Right atrium auricular region (tissue), 2 donors: Measurements from ENCODE around the gene IL19. TPM values are rescaled to one million over a fixed set of nuclear protein-coding genes. Genes with fewer than 3 reads are reported as not detected.

ENCODE experiments used
- DNase-seq: peaks from one replicate; pipeline ENCODE4 v3.0.0-alpha.2; 2019; ENCODE audit warnings: low spot score
- H3K27ac ChIP-seq, 2 donors: fragments of 200-600 bp; sonication (generic); 1 replicate in 1 of 2; 2 replicates in 1 of 2; pipeline ENCODE4 v1.5.1; 2016 to 2019
- H3K27me3 ChIP-seq, 2 donors: fragments of 200-600 bp; sonication (generic); one replicate each; pipeline versions ENCODE4 v1.5.1 to v1.6.0; 2017 to 2019
- H3K36me3 ChIP-seq: fragments of 200-600 bp; sonication (generic); one replicate; pipeline ENCODE4 v1.5.1; 2016
- H3K4me1 ChIP-seq, 2 donors: fragments of 200-600 bp; sonication (generic); one replicate each; pipeline versions ENCODE4 v1.5.1 to v1.6.0; 2017 to 2019
- H3K4me3 ChIP-seq, 2 donors: fragments of 200-600 bp; sonication (generic); 1 replicate in 1 of 2; 2 replicates in 1 of 2; pipeline ENCODE4 v1.5.1; 2017 to 2019; ENCODE audit warnings: mild to moderate bottlenecking in 1 of 2, moderate library complexity in 1 of 2
- H3K9me3 ChIP-seq, 2 donors: fragments of 200-600 bp; sonication (generic); one replicate each; pipeline ENCODE4 v1.5.1; 2019
- CTCF ChIP-seq, 2 donors: fragments of 200-600 bp; sonication (generic); IDR thresholded peaks; one replicate each; pipeline ENCODE4 v1.5.1; 2019; ENCODE audit warnings: antibody characterized with exemption in 2 of 2
- total RNA-seq, 2 donors: library from RNA; depleted of rRNA; stranded (reverse); fragments of >200 nt; gene quantifications; one replicate each; pipeline ENCODE4 v1.1.0, GENCODE V29; 2016

Gene IL19
- total RNA-seq, 2 donors from 2014 or later = not detected

GRCh38 chr1:206891412-206891811 lies 120.8 kb downstream of the IL19 start:
- DNase-seq = no peak
- Histone ChIP-seq H3K4me3 (no peak overlapping the region), H3K4me1 (no peaks in the 10 kb centered on the region), H3K36me3 (no peaks in the 10 kb centered on the region), H3K9me3 (no peaks in the 10 kb centered on the region), H3K27me3 (no peaks in the 10 kb centered on the region), H3K27ac (no peak overlapping the region)
- TF ChIP-seq CTCF (IDR thresholded peaks at IDR 0.05) = no peak

Other genes starting within 250 kb of the IL19 start
- gene EIF2D, start 158.3 kb upstream of the IL19 start, total RNA-seq = 10 to 100 TPM; 21.7 to 30.4 TPM
- gene DYRK3, start 135.2 kb upstream of the IL19 start, total RNA-seq = 10 to 100 TPM; 16.5 to 20.6 TPM
- 100 to 1,000 TPM; 136 to 158 TPM for gene MAPKAPK2, start 85.9 kb upstream of the IL19 start, total RNA-seq
- gene IL10, start 1.7 kb downstream of the IL19 start, total RNA-seq = 1 to 10 TPM in 1 of 2 donors, under 1 TPM in 1; 0.93 to 3.1 TPM
- gene IL20, start 94.8 kb downstream of the IL19 start, total RNA-seq = under 1 TPM in 1 of 2 donors, not detected in 1; 0.20 TPM
- gene IL24, start 126.7 kb downstream of the IL19 start, total RNA-seq = 1 to 10 TPM in 1 of 2 donors, not detected in 1; 1.1 TPM
- 1 to 10 TPM; 1.3 to 5.0 TPM for gene FCMR, start 151.2 kb downstream of the IL19 start, total RNA-seq
- not detected for gene PIGR, start 175.7 kb downstream of the IL19 start, total RNA-seq
- not detected for gene FCAMR, start 199.7 kb downstream of the IL19 start, total RNA-seq